ENCODE measurements around the gene PHF21B. TPM values are rescaled to one million over a fixed set of nuclear protein-coding genes. Genes with fewer than 3 reads are reported as not detected.
"Not testable (repeated sequence)": the region's sequence is repeated elsewhere in the genome, so short reads cannot be mapped to it uniquely, and the experiment has no call there.

Gene PHF21B
- polyA plus RNA-seq: not detected

GRCh38 chr22:45009606-45010531 lies at the start of gene PHF21B:
PHF21B (minus strand) TSS chr22:45010005; CDS start chr22:45009549, 456 bp downstream.
- no peak for DNase-seq
- peaks cover 13 to 20% of the 10 kb centered on the region in 2 donors for H3K4me1 Mint-ChIP-seq
- H3K27me3 Mint-ChIP-seq (ENCODE audit: low read depth in 3 of 3): peaks cover 16 to 29% (median 16%) of the 10 kb centered on the region in 3 donors
- H3K4me3 Mint-ChIP-seq: peak within 1 kb of the TSS; percentile 64 to 86 (median 76)
- no peak within 1 kb of the TSS for H3K27ac Mint-ChIP-seq
- H3K9me3 Mint-ChIP-seq: peaks cover 0 to 3% (median 0%) of the 10 kb centered on the region in 6 donors
- peaks cover 0 to 4% (median 0%) of the 10 kb centered on the region in 3 donors for H3K36me3 Mint-ChIP-seq

DNA sequence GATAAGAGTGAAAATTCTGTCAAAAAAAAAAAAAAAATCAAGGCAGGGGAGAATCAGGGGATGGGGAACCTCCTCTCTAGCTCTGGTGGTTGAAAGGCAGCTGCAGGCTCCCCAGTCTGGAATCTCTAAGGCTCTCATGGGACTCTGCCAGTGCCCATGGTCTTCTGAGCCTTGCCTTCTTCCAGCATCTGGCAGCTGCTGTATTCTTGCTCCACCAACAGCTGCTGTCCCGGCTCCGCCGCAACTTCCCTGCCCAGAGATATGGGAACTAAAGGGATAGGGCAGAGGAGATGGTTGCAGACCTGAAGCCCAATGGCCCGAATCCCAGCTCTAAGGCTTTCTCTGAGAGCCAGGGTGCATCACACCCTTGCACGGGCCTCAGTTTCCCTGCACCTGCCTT lies 49.5 kb upstream of the PHF21B start:
- no peak overlapping the region for H3K4me3 Mint-ChIP-seq
- no peaks in the 10 kb centered on the region for H3K9me3 Mint-ChIP-seq
- no peak overlapping the region for H3K27ac Mint-ChIP-seq
- no peaks in the 10 kb centered on the region for H3K4me1 Mint-ChIP-seq
- peaks cover 1 to 10% (median 2%) of the 10 kb centered on the region in 3 donors for H3K27me3 Mint-ChIP-seq (ENCODE audit: low read depth in 3 of 3)
- DNase-seq: no peak
- no peaks in the 10 kb centered on the region for H3K36me3 Mint-ChIP-seq

GRCh38 chr22:45058622-45058912 lies 48.8 kb upstream of the PHF21B start:
- no peak overlapping the region for H3K27ac Mint-ChIP-seq
- no peaks in the 10 kb centered on the region for H3K4me1 Mint-ChIP-seq
- DNase-seq: no peak
- no peaks in the 10 kb centered on the region for H3K9me3 Mint-ChIP-seq
- peaks cover 1 to 10% (median 2%) of the 10 kb centered on the region in 3 donors for H3K27me3 Mint-ChIP-seq (ENCODE audit: low read depth in 3 of 3)
- no peak overlapping the region for H3K4me3 Mint-ChIP-seq
- H3K36me3 Mint-ChIP-seq: no peaks in the 10 kb centered on the region

GRCh38 chr22:45055936-45056335 lies 46.1 kb upstream of the PHF21B start:
- H3K9me3 Mint-ChIP-seq: no peaks in the 10 kb centered on the region
- H3K36me3 Mint-ChIP-seq: no peaks in the 10 kb centered on the region
- no peak overlapping the region for H3K27ac Mint-ChIP-seq

DNA sequence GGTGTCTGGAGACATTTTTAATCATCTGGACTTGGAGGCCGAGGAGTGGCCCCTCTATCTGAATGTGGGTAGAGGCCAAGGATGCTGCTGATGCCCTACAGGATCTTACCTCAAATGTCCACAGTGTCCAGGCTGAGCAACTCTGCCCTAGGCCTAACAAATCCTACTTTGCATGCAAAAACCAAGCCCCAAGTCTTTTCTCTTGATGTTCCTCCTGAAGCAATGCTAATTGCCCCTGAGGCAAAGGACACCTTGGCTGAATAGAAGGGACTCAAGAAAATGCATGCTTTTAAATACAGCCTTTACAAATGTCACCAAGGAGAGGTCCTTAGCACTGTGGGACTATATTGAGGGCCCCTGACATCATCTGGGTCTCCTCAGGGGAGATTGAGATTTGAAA lies 43.8 kb upstream of the PHF21B start:
- peaks cover 0 to 19% (median 4%) of the 10 kb centered on the region in 3 donors for H3K27me3 Mint-ChIP-seq (ENCODE audit: low read depth in 3 of 3)

More at GRCh38 chr22:45055936-45056335, 46.1 kb upstream of the PHF21B start:
- no peak overlapping the region for H3K4me3 Mint-ChIP-seq
- H3K27me3 Mint-ChIP-seq (ENCODE audit: low read depth in 3 of 3): peaks cover 0 to 15% (median 4%) of the 10 kb centered on the region in 3 donors
- DNase-seq: no peak
- H3K4me1 Mint-ChIP-seq: no peaks in the 10 kb centered on the region

GRCh38 chr22:45053094-45053493 lies 43.3 kb upstream of the PHF21B start:
- Mint-ChIP-seq H3K36me3 (no peaks in the 10 kb centered on the region), H3K27ac (no peak overlapping the region), H3K9me3 (no peaks in the 10 kb centered on the region), H3K4me1 (no peaks in the 10 kb centered on the region), H3K4me3 (no peak overlapping the region), H3K27me3 (ENCODE audit: low read depth in 3 of 3) (peaks cover 0 to 23% (median 4%) of the 10 kb centered on the region in 3 donors)
- no peak for DNase-seq

More for the DNA sequence above, 43.8 kb upstream of the PHF21B start:
- no peak for DNase-seq
- H3K9me3 Mint-ChIP-seq: no peaks in the 10 kb centered on the region
- H3K4me3 Mint-ChIP-seq: no peak overlapping the region
- no peaks in the 10 kb centered on the region for H3K4me1 Mint-ChIP-seq
- H3K27ac Mint-ChIP-seq: no peak overlapping the region
- no peaks in the 10 kb centered on the region for H3K36me3 Mint-ChIP-seq

GRCh38 chr22:45052665-45053064 lies 42.9 kb upstream of the PHF21B start:
- H3K27ac Mint-ChIP-seq: not testable (repeated sequence)

GRCh38 chr22:45051946-45052345 lies 42.1 kb upstream of the PHF21B start:
- no peak for DNase-seq
- Mint-ChIP-seq H3K27me3 (ENCODE audit: low read depth in 3 of 3) (peaks cover 0 to 24% (median 2%) of the 10 kb centered on the region in 3 donors), H3K4me3 (no peak overlapping the region), H3K4me1 (no peaks in the 10 kb centered on the region), H3K36me3 (no peaks in the 10 kb centered on the region), H3K9me3 (no peaks in the 10 kb centered on the region), H3K27ac (no peak overlapping the region)

More at GRCh38 chr22:45052665-45053064, 42.9 kb upstream of the PHF21B start:
- H3K4me3 Mint-ChIP-seq, H3K9me3 Mint-ChIP-seq, H3K4me1 Mint-ChIP-seq, DNase-seq, H3K36me3 Mint-ChIP-seq: not testable (repeated sequence)
- H3K27me3 Mint-ChIP-seq (ENCODE audit: low read depth in 3 of 3): peaks cover 0 to 24% (median 3%) of the 10 kb centered on the region in 3 donors

DNA sequence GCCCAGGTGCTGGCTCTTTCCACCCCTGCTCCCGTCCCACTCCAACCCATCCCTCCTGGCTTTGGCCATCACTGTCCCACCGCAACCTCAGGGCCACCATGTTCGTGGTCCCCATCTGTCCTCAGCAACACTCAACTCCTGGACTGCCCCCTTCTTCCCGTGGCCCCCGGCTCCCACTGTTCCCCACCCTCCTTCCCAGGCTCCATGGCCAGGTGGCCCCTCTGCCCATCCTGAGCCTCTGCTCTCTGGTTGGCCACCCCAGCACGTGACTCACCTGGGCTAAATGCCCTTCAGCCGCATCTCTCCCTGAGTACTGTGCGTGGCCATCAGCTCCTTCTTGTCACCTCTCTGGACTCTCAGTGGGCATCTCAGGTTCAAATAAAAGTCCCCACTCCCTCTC lies 41.6 kb upstream of the PHF21B start:
- Mint-ChIP-seq H3K27me3 (ENCODE audit: low read depth in 3 of 3) (peaks cover 0 to 27% (median 2%) of the 10 kb centered on the region in 3 donors), H3K27ac (no peak overlapping the region), H3K9me3 (no peaks in the 10 kb centered on the region), H3K4me3 (no peak overlapping the region), H3K4me1 (no peaks in the 10 kb centered on the region), H3K36me3 (no peaks in the 10 kb centered on the region)
- no peak for DNase-seq

DNA sequence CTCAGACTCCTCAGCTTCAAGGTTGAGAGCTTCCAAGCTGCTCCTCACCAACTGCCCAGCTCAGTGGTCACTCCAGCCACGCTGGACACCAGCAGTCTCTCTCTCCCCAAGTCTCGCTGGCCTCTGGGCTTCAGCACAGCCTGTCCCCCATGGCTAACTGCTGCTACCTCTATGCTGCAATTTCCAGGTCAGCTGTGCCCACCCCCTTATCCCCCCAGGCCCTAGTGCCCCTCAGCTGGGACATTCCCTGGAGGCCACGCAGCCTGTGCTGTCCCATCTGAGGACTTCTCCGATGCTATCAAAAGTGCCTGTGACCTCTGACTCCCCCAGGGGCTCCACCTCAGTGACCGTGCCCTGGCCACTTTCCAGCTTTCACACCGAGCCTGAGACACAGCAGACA lies 37.5 kb upstream of the PHF21B start:
- no peak overlapping the region for H3K27ac Mint-ChIP-seq
- no peaks in the 10 kb centered on the region for H3K36me3 Mint-ChIP-seq
- no peaks in the 10 kb centered on the region for H3K9me3 Mint-ChIP-seq
- H3K4me1 Mint-ChIP-seq: no peaks in the 10 kb centered on the region
- peaks cover 0 to 19% (median 2%) of the 10 kb centered on the region in 3 donors for H3K27me3 Mint-ChIP-seq (ENCODE audit: low read depth in 3 of 3)
- H3K4me3 Mint-ChIP-seq: no peak overlapping the region
- no peak for DNase-seq

DNA sequence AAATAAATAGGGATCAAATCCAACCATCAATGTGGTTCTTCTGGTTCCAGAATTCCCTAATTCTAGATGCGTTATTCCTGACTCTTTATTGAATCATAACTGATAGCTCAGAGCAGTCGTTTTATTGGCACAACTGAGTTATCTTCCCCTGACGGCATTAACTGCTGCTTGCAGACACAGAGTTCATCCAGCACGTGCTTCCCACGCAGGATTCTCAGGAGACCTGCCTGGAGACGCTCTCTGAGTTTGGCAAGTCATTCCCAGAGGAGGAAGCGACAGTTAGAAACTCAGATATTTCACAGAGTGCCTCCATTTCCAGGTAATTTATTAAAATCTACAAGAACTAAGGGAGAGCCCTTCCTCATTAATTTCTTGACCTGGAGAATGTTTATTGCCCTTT lies 35.4 kb upstream of the PHF21B start:
- H3K27me3 Mint-ChIP-seq (ENCODE audit: low read depth in 3 of 3): peaks cover 0 to 17% (median 0%) of the 10 kb centered on the region in 3 donors
- H3K36me3 Mint-ChIP-seq: no peaks in the 10 kb centered on the region
- H3K27ac Mint-ChIP-seq: no peak overlapping the region

DNA sequence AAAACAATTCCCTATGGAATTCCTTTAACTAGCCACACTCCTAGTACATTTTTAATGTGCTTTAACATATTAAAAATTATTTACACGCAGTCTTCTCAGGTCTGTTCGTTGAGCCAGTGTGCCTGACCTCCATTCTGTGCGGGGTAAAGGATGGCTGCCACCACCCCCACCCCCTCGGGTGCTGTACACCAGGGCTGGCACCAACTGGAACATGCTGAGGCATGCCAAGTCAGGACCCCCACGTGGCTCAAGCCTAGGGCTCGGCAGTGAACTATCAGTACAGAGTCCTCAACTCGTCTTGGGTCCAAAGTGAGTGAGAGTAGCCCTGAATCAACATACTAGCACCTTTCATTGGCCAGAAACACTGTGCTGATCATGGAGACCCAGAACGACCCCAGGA lies 32.5 kb upstream of the PHF21B start:
- Mint-ChIP-seq H3K9me3 (no peaks in the 10 kb centered on the region), H3K4me3 (no peak overlapping the region), H3K27me3 (ENCODE audit: low read depth in 3 of 3) (peaks cover 0 to 12% (median 0%) of the 10 kb centered on the region in 3 donors), H3K27ac (no peak overlapping the region), H3K36me3 (no peaks in the 10 kb centered on the region), H3K4me1 (no peaks in the 10 kb centered on the region)
- no peak for DNase-seq

More for the DNA sequence above, 35.4 kb upstream of the PHF21B start:
- H3K4me1 Mint-ChIP-seq: no peaks in the 10 kb centered on the region
- H3K9me3 Mint-ChIP-seq: no peaks in the 10 kb centered on the region
- no peak for DNase-seq
- no peak overlapping the region for H3K4me3 Mint-ChIP-seq

- Mint-ChIP-seq H3K4me1 (no peaks in the 10 kb centered on the region), H3K36me3 (no peaks in the 10 kb centered on the region), H3K27ac (no peak overlapping the region), H3K4me3 (no peak overlapping the region), H3K27me3 (ENCODE audit: low read depth in 3 of 3) (peaks cover 0 to 10% (median 0%) of the 10 kb centered on the region in 3 donors), H3K9me3 (no peaks in the 10 kb centered on the region)
- DNase-seq: no peak
These were observed 29.3 kb upstream of the PHF21B start for GRCh38 chr22:45039133-45039532.

DNA sequence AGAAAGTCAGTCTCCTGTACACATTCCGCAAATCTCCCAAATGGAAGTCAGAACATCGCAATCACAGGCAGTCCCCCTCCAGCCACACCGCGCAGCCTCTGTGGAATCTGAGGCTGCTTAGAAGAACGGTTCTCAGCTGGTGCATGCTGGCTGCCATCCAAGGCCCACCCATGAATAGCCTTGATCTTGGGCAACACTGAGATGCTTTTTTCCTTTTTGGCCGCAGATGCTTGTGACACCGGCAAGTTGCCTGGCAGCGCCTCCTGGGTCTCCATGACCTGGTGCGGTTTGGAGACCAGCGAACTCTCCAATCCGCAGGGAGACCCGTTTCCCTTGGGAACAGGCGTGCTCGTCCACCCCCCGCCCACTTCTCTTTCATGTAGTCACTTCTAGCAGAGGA lies 26.3 kb upstream of the PHF21B start:
- Mint-ChIP-seq H3K9me3 (no peaks in the 10 kb centered on the region), H3K36me3 (no peaks in the 10 kb centered on the region), H3K4me3 (no peak overlapping the region), H3K27ac (no peak overlapping the region), H3K4me1 (no peaks in the 10 kb centered on the region), H3K27me3 (ENCODE audit: low read depth in 3 of 3) (peaks cover 0 to 5% (median 0%) of the 10 kb centered on the region in 3 donors)
- DNase-seq: no peak
